ENCODE measurements around the gene SDR42E2. TPM values are rescaled to one million over a fixed set of nuclear protein-coding genes. Genes with fewer than 3 reads are reported as not detected.

Gene SDR42E2
- total and polyA plus RNA-seq, 2 donors (not counting 1 experiment from before 2014, with no cell fraction given), result 0.12 to 0.62 TPM

GRCh38 chr16:22188595-22189442, 26.5 kb downstream of the SDR42E2 start:
- ChIA-PET POLR2A (interaction anchor here (0.6 to 5.0 kb wide), 10 partner anchors 17 to 369 kb away, joined by 3 to 28 read pairs (median 7); partner anchors contain the start of genes EEF2K, MOSMO and POLR3E), CTCF (interaction anchor here (0.6 to 7.0 kb wide), 24 partner anchors 9 to 1351 kb away, joined by 3 to 97 read pairs (median 4); partner anchors contain the start of genes EEF2K, MOSMO, PDZD9 and POLR3E)
- Histone ChIP-seq H4K20me1 (ENCODE audit: control insufficient read depth, insufficient read depth, low read length, poor library complexity, severe bottlenecking) (no peaks in the 10 kb centered on the region), H3K36me3 (replicated peaks in 1 of 2; ENCODE audit: control extremely low read depth in 1 of 2, control insufficient read depth in 1 of 2, extremely low read depth in 1 of 2, insufficient read depth in 2 of 2, low read length in 1 of 2) (no peaks in the 10 kb centered on the region), H3K9me3 (ENCODE audit: control extremely low read depth in 1 of 3, control insufficient read depth in 2 of 3, insufficient read depth in 1 of 3, low read length in 2 of 3) (peaks cover 0 to 4% (median 0%) of the 10 kb centered on the region in 3 donors), H3K4me3 (ENCODE audit: control extremely low read depth in 1 of 5, extremely low read depth in 1 of 5, insufficient read depth in 1 of 5, low read depth in 2 of 5, low read length in 4 of 5) (peak overlapping the region in 4 of 5 experiments; percentile 50 to 70 (median 58)), H2AFZ (ENCODE audit: insufficient read depth, low read depth, low read length, poor library complexity, severe bottlenecking) (peak overlapping the region; percentile 48), H3K9ac (ENCODE audit: low read length) (peak overlapping the region; percentile 71), H3K27me3 (replicated peaks in 1 of 4; ENCODE audit: control extremely low read depth in 1 of 4, control insufficient read depth in 3 of 4, insufficient read depth in 4 of 4, low read length in 3 of 4) (no peaks in the 10 kb centered on the region), H3K27ac (ENCODE audit: low read length in 2 of 2) (peak overlapping the region; percentile 96 to 100), H3K79me2 (ENCODE audit: control insufficient read depth, insufficient read depth, low read length) (no peaks in the 10 kb centered on the region), H3K4me2 (replicated peaks; ENCODE audit: low read depth, low read length, poor library complexity, severe bottlenecking) (peak overlapping the region; percentile 88), H3K4me1 (ENCODE audit: control insufficient read depth in 2 of 2, insufficient read depth in 2 of 2, low read length in 2 of 2) (peaks cover 32 to 40% of the 10 kb centered on the region in 2 donors)
- TF ChIP-seq EZH2 (IDR thresholded peaks at IDR 0.05; ENCODE audit: borderline replicate concordance, insufficient read depth, low read depth, low read length, poor library complexity, severe bottlenecking) (no peak), CTCF (IDR thresholded peaks at IDR 0.05) (peak; percentile 77)
- peak overlapping the region; percentile 100 for H3K27ac Mint-ChIP-seq
- DNase-seq, result peak; percentile 84
- intact Hi-C loops (cut with micrococcal nuclease), result loop anchor here (1.0 to 2.0 kb wide), 3 partner anchors 112 to 590 kb away; partner anchors contain the start of genes METTL9 and PDZD9
- WGBS (ENCODE audit: insufficient coverage), result 7% methylated on average over 4 of the region's 8 CpGs
- H3K9me3 Mint-ChIP-seq (ENCODE audit: insufficient read depth), result peaks cover 4% of the 10 kb centered on the region
- H3K4me1 Mint-ChIP-seq, result peaks cover 42% of the 10 kb centered on the region
- no peaks in the 10 kb centered on the region for H3K27me3 Mint-ChIP-seq
- no peak for ATAC-seq (ENCODE audit: low read depth)
- peak overlapping the region; percentile 99 for H3K4me3 Mint-ChIP-seq
